Measurements from ENCODE around the gene PTOV1.

GRCh38 chr19:49807904-49808675 lies 42.9 kb upstream of the PTOV1 start:
- TF ChIP-seq CTCF (IDR thresholded peaks at IDR 0.05; ENCODE audit: low read depth, low read length) = no peak
- TF ChIP-seq EZH2phosphoT487 (IDR thresholded peaks at IDR 0.05; ENCODE audit: low read depth) = no peak

Measured in OCI-LY3 (cell line).